Fibroblast of skin of abdomen (primary cell): ENCODE measurements around the gene ADRA2B.
A peak's percentile ranks its signal among the peaks of the same experiment; 100 is the strongest.

Source experiments
- DNase-seq: peaks from one replicate; pipeline ENCODE4 v3.0.0-alpha.2; 2013

ADRA2B gene

DNA sequence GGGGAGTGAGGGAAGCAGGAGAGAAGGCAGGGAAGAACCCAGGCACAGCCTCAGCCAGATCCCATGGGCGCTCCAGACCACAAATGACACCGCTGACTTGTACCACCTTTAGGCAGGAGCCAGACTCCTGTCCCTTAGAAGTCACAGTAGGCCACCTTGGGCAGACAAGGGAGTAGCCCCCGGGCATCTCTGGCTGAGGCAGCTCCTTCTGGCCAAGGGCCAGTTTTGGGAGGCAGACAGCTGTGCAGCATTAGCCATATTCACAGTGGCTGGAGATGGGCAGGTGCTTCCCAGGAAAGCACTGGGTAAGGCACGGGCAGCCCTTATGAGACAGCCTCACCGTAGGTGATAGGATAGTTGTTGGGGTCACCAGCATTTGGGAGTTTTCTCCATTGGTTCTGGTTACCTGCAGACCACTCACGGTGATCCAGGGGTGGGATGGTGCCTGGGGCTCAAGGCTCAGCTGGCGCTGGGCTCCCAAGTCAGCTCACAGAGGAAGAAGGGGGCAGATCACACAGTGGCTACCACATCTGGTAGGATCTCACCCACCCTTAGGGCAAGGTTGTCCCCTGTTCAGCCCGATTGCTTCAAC, 19.9 kb upstream of the ADRA2B start:
- DNase-seq = no peak

DNA sequence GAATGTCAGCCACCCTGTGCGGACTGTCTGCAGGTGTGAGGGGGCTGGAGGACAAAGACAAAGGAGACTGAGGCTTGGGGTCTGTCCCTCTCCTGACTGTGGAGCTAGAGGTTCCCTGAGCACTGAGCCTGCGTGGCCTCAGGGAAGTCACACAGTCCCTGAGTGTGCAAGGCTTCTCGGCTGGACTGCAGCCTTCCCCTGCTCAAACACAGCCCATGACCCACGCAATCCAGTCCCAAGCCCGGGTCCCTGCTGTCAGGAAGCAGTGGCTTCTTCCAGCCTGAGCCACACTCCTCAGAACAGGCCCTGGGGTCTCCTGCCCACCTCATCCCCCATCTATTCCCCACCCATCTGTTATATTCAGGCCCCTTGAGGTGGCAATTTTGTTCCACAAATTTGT, 19.2 kb upstream of the ADRA2B start:
- no peak for DNase-seq

DNA sequence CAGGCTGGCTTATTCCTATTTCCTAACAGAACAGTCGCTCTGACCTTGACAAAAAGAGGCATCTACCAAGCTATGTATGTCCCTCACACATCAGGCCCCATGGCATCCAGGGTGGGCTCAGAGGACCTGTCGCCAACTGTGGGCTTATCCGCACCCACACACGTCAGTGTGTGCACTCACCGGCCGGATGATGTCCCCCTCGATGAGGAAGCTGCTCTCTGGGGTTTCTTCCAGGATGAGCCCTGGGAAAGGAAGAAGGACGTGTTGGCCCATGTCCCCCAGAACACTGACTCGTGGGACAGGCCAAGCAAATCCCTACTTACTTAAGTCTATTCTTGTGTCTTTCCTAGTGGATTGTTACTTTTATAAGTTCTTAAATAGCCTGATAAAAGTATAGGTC, 18.8 kb upstream of the ADRA2B start:
- no peak for DNase-seq

DNA sequence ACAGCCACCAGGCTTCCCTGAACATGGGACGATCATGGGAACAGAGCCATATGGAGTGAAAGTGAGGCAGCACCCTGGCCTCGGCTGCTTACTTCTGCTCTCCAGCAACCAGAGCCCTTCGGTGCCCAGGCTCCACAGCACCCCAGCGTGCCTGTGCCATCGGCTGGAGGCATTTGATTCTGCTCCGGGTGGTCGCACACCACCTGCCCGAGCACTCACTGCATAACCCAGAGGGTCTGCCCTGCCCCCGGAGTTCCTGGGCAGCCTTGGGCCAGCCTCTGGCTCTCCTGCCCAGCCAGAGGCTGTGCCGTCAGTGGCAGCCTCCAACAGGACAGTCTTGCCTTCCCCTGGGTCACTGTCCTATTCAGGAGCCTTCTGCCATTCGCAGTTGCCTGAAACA, 18.1 kb upstream of the ADRA2B start:
- DNase-seq = no peak

DNA sequence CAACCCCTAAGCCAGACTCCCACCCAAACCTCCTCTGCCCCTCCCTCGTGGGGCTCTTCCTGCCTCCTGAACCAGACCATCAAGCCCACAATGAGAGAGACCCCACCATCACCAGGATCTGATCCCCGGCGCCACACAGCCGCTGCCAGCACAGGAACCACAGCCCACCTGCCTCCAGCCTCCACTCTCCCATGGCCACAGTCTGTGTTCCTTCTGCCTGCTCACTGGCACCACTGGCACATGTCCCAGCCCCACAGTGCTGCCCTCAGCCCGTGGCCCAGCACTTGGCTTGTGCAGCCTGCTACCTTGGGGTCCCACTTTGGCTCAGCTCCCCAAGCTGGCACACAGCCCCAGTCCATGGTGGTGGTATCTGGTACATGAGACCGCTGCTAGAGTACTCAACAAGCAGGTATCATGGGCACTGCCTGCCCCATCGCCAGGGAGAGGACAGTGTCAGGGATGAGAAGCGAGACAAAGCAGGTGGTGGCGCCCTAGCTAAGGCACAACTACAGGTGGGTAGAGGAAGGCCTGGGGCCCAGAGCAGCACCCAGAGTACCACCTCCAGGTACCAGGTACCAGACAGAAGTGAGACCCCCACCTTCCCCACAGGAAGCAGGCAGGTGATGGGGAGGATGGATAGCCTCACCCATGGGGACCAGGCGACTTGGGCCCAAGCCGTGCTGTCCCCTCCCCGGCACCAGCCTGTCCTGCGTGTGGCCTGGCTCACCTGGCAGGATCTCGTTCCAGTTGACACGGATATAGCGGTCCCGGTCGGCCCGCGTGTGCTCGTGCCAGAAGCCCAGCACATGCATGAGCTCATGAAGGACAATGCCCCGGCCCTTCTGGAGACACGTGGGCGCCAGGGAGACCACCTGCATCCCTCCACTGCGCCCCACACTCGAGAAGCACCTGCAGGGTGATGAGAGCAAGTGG, 15.7 kb upstream of the ADRA2B start:
- no peak for DNase-seq

DNA sequence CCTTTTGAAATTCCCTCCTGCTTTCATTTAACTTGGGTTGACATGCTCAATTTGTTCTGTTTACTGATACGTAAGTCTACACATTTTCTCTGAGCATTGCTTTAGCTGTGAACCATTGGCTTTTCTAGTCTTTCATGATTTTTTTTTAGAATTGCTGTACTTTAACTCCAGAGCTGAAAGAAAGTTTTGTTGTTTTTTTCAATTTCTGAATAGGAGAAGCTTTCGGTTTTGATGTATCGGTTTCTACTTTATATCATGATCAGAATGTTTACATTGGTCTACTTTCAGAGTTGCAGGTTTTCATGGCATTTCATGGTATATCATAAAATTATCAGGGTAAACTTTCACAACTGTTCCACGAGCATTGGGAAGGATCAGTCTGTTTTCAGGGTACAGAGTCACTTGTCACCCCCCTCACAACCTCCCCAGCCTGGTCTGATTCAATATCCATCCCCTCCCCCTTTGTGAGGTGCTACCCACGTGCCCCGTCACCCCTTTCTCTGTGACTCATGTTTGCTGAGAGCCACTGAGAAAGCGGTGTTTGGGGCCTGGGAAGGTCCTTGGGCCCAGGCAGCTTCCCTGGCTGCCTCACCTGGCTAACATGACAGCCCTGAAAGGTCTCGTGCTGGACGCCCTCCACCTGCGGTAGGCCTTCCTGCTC, 14.9 kb upstream of the ADRA2B start:
- DNase-seq = no peak

DNA sequence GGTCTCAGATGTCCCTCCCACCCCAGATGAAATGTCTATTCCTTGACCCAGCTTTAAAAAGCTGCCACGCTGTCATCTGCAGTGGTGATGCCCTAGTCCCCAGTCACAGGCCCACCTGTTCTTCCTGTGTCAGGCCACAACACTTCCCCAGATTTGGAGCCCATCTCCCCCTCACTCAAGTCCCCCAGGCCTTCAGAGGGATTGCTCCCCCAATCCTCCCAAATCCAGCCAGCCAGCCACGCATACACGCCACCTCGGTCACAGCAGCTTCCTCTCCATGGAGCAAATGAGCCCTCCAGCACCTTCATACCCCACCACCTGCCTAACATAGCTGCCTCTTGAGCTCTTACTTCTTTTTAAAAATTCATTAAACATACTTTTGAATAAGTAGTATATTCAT, 14.1 kb upstream of the ADRA2B start:
- no peak for DNase-seq

DNA sequence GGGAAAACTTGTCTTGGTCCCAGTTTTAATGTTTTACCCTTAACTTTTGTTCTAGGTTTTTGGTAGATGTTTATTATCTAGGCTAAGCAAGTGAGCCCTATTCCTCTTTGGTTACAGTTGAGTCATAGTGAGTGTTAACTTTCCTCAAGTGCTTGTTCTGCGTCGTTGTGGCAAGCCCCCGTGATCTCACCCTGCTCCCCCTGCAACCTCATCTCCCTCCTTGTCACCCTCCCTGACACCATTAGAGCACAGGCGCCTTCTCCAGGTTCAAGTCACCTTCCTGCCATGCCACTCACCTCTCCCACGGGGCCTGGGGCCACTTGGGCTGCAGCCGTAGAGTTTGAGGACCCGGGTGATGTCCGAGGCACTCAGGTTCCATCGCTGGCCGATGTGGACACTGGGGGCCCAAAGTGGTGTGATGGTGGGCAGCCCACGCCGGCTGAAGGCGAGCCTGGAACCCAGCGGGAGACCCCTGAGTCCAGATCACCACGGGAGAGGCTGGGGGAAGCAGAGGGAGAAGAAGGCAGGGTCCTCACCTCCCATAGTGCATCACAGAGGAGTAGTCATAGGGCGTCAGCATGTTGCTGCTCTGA, 13.3 kb upstream of the ADRA2B start:
- no peak for DNase-seq

DNA sequence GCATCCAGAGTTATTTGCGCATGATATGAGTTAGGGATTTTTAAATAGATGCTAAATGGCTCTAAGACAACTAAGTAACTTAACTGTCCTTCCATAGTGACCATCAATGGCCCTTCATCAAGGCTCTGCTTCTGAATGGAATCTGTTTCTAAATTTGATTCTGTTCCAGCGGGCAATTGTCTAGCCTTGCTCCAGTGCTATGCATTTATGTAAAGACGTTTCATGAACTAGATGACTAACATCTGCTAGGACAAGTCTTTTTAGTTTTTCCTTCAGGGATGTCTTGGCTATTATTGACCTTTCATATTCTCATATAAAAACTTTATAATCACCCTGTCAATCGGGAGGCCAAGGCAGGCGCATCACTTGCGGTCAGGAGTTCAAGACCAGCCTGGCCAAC, 12.1 kb upstream of the ADRA2B start:
- no peak for DNase-seq

DNA sequence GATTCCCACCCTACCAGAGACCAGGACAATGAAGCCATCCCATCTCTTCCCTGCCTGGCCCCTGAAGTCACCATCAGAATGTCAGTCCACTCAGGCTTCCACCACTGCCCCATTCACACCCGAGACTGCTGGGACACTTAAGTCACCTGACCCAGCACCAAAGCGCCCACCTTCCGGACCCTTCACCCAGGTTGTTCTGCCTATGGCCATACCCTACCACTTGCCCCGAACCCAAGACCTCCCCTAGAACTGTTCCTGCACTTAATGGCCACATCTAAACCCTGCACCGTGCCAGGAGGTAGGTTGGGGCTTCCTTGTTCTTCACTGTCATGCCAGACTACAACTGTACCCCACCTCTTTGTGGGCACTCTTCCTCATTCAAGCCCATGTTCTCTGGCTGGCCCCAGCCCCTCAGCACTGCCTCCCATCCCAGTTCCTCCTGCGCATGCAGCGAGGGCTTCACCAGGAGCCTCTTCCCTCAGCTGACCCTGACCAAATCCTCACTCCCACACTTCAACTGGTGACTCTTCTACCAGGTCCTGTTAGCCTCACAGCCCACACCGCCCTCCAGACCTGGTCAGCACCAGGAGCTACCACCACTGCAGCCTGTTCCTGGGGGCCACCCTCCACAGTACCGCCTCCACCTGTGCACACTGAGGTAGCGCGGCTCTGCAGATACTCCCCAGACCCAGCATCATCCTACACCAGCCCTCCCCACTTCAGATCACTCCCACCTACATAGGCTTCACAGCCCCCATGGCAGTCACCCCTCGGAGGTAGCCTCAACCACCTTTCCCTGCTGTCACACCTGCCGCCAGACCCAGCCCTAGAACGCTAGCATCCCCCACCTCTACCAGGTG, 8.3 kb upstream of the ADRA2B start:
- DNase-seq = no peak

DNA sequence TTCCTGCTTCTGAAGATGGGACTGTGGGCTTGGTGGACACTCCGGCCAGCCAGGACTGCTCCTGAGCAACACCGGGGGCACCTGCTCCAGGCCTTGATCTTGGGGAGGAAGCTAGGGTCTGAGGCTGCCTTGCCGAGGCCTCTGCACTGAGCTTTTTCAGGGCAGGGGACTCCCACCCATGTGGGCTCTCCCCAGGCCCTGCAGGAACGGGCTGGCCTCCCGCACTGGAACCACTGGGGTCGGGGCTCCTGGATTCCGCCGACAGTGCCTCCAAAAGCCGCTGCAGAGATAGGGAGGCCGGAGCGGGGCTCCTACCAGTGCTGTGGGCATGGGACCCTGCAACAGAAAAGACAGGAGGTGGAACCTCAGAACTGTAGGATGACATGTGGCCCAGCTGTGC, 7.6 kb upstream of the ADRA2B start:
- DNase-seq = no peak

DNA sequence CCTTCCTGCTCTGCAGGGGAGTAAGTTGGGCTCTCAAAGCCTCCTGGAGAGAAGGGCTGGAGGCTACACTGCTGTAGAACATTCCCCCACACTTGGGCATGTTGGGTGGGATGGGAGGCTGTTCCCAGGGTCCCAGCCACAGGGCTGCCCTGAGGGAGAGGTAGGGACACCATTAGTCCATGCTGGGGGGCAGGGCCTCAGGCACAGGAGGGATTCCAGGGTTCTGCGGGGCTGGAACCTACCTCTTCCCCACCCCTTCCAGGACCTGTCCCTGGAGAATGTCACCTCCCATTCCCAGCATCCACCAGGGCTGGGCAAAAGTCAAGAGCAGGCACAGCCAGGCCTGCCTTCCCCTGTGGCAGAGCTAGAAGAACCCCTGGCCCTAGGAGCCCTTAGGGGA, 6.9 kb upstream of the ADRA2B start:
- no peak for DNase-seq

DNA sequence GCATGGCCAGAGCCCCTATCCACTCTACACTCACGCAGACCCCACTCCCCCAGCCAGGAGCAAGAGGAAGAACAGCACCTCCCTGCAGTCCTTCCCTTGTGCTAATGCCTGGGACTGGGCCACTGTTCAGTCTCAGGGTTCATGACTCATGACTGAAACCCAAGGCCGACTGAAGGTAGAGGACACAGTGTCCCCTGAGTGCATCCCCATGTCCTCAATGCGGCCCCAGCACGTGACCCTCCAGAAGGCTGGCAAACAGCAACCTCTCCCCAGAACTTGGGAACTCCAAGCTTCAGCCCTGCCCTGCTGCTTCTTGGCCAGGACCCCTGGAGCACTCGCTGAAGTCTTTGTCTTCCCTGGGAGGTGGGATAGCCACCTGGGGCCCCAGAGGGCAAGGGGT, 6.0 kb upstream of the ADRA2B start:
- DNase-seq = no peak

DNA sequence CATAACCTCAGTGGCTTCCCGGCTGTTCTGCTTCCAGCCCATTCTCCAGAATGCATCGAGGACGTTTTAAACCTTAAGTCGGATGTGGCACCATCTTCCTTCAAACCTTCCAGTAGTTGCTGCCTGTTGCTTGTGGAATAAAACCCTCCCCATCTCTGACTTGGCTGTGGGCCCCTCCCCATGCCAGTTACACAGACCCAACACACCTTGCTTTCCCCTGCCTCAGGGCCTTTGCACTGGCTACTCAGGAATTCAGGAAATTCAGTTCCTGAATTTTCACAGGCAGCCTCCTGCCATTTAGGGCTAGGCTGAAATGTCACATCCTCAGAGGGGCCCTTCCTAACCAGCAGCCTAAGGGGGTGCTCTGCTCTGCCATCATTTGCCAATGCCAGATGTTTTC, 5.0 kb upstream of the ADRA2B start:
- no peak for DNase-seq

DNA sequence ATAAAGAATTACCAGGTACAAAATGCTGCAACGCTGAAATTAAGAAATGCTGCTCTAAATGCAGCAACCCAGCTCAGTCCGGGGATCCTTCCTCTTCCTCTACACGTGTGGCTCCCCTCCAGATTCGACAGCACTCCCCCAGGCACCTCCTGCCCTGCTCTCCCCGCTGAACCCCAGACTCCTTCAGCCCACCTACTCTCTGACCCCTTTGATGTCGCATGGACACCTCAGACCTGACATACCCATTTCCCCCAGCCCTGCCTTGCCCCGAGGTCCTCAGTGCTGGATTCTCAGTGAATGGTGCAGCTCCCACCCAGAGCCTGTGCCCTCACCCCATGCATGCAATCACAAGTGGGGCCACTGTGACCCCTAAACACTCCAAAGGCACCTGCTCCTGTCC, 4.6 kb upstream of the ADRA2B start:
- no peak for DNase-seq

DNA sequence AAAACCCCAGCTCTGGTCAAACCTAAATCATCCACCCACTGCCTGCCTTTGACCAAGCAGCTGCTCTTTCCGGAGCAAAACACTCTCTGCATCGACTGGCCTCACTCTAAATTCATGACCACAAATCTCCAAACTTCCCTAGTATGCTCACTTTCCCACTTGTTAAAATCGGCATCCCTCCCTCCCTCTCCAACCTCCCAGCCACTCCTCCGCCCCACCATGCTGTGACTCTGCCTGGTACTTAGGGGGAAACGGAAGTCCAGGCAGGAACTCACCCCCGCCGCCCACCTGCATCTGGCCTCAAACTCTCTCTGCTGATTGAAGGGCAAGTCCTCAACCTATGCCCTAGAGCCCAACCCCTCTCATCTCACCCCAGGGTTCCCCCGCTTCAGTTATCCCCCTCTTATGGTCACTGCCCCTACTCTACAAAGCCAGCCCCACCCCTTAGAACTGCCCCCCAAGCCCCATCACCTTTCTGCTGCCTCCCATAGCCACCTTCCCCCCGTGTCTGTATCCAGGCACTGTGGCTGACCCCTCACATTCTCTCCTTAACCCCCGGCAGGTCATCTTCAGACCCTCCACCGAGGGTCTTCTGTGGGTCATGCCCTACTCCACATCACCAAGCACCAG, 3.8 kb upstream of the ADRA2B start:
- DNase-seq = no peak

DNA sequence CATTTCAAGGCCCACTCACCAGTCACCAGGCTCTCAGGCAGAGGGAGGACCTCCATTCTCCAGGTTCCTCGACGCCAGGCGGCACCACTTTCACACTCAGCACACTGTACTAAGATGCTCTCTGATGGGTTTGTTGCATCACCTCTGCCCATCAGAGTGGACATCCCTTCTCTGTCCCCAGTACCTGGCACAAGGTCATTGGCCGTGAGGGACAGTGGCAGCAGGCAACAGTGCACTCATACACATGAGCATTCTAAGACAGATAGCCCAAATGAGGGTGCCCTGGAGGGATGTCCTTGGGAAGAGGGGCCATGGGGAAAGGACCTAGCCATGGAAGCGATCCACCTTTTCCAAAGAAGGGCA, 3.0 kb upstream of the ADRA2B start:
- DNase-seq = no peak

DNA sequence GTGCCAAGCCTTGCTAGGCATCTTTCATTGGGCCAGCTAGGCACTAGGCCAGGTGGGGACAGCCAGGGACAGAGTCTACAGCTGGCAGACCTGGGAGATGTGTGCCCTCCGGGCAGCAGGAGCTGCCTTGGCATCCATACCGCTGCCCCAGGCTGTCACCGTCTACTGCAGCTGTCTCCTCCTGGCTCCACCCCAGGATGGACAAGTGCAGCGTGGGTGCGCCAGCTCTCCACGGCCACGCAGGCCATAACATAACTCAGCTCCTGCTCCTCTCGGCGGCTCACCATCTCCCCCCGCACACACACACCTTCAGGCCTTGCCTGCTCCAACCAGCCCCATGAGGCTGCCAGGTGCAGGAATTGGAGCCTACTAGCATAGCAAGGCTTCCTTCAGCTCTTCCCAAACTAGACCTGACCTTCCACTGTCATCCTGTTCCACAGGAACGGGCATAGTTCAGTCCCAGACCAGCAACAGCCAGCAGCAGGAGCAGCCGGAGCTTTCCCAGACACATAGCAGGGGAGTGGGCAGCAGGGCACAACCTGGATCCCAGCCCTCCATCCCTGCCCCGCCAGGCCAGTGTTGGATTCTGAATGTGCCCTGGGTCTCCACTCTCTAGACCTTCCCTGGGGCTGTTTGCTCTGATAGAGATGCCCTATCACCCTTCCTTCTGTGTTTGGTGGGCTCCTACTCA, 2.5 kb upstream of the ADRA2B start:
- DNase-seq = no peak

DNA sequence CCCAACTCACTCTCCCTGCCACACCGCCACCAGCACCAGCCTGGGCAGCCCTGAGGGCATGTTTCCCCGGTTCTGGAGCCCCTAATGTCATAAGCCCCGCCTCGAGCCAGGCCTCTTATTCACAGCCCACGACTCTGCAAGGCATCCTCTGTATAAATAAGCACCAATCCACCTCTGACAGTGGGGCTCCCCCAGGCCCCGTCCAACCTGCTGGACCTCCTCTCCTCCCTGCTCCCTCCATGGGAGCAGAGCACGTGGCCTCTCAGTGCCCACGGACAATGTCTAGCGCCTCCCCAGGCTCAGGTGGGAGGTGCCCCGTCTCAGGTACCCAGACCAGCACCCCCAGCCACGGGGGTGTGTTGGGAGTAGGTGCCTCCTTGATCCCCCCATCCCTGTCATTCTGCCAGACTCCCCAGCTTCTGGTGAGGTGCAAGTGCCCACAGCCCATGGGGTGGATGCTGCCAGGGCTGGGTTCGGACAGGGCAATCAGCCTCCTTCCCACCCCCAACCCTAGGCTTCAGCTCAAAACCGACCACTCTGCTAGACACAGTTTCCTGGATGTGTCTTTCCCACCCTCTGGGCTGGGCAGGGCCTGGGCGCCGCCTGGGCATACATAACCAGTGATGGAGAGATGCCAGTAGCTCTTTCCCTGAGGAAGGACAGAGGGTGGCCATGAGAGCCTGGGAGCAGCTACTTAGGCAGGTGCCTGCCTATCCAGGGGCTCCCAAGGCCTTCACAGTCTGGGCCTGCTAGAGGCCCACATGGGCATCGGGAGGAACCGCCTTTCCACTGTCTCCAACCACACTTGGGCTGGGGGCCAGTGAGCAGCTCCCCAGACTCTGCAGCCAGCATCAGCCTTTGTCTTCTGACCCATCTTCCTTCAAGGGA, 1.6 kb upstream of the ADRA2B start:
- DNase-seq = no peak

DNA sequence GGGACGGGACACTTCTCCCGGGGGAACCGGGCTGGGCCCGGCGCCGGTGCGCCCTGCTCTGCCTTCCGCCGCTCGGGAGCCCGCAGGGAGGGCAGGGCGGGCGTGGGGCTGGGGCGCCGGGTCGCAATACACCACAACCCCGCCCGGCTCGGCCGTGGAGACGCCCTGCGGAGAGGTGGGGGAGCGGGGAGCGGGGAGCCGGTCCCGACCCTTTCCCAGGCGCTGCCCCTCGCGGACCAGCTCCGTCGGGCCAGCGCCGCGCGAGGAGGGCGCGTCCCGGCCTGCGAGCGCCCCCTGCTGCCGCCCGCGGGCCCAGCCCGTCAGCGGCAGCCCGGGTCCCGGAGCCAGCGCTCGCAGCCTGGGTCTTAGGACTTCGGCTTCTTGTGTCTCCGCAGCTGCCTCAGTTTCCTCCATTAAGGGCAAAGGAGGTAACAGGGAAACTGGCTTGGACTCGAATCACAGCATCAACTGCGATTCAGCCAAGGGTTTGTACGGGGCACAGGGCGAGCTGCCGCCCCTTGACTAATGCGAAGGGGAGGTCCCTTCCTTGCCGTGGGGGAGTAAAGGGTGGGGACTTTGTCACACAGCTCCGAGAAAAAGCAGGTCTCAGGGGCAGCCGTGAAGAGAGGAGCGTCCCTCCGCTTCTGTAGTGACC, 635 bp upstream of the ADRA2B start:
- DNase-seq = peak; percentile 21
